ENCODE results near the gene LAPTM5.

LAPTM5 gene

GRCh38 chr1:30727824-30728223 is 29.8 kb downstream of the LAPTM5 start:
- no peak for DNase-seq

GRCh38 chr1:30726773-30727684 is 30.5 kb downstream of the LAPTM5 start:
- DNase-seq = no peak

- no peak for DNase-seq
Observed at GRCh38 chr1:30726236-30726635, 31.3 kb downstream of the LAPTM5 start.

GRCh38 chr1:30725450-30726095 is 32.0 kb downstream of the LAPTM5 start:
- DNase-seq = no peak

- DNase-seq = no peak
Observed at GRCh38 chr1:30724655-30725421, 32.7 kb downstream of the LAPTM5 start.

- no peak for DNase-seq
Observed at GRCh38 chr1:30724175-30724574, 33.4 kb downstream of the LAPTM5 start.

GRCh38 chr1:30723331-30723755 is 34.2 kb downstream of the LAPTM5 start, which contains the start of gene MATN1:
TSS of gene MATN1 (minus strand) at chr1:30723585. CDS start at chr1:30723551, 34 bp downstream.
- DNase-seq = no peak

GRCh38 chr1:30721812-30722537 is 35.6 kb downstream of the LAPTM5 start:
- no peak for DNase-seq

GRCh38 chr1:30721341-30721793 is 36.2 kb downstream of the LAPTM5 start:
- no peak for DNase-seq

- DNase-seq = no peak
Observed at GRCh38 chr1:30720271-30721223, 37.0 kb downstream of the LAPTM5 start.

GRCh38 chr1:30719406-30720270 is 37.9 kb downstream of the LAPTM5 start:
- no peak for DNase-seq

- peak; percentile 81 for DNase-seq
Observed at GRCh38 chr1:30718636-30719405, 38.8 kb downstream of the LAPTM5 start.

GRCh38 chr1:30718091-30718635 is 39.4 kb downstream of the LAPTM5 start:
- DNase-seq = peak; percentile 100

GRCh38 chr1:30716646-30717045 is 40.9 kb downstream of the LAPTM5 start:
- no peak for DNase-seq

- DNase-seq = no peak
Observed at GRCh38 chr1:30715886-30716285, 41.7 kb downstream of the LAPTM5 start.

- DNase-seq = no peak
Observed at GRCh38 chr1:30715216-30715615, 42.4 kb downstream of the LAPTM5 start.

- no peak for DNase-seq
Observed at GRCh38 chr1:30714536-30715090, 43.0 kb downstream of the LAPTM5 start.

- no peak for DNase-seq
Observed at GRCh38 chr1:30714025-30714424, 43.5 kb downstream of the LAPTM5 start.

GRCh38 chr1:30713311-30713710 is 44.3 kb downstream of the LAPTM5 start:
- DNase-seq = no peak
